Memory B cell (primary cell): ENCODE measurements around the gene ADRA2B.

Experiments
- ATAC-seq: fragments of 150-1000 bp; cut with Tn5 transposase; 2 replicates; pipeline ENCODE4 v1.10.0; 2021; ENCODE audit warnings: low read depth, mild to moderate bottlenecking, moderate library complexity
- DNase-seq, 2 donors: peaks; one replicate each; pipeline ENCODE4 v3.0.0; 2022; ENCODE audit warnings: low spot score in 2 of 2
- H3K27ac Mint-ChIP-seq: one replicate; pipeline ENCODE4 v1.8.0; 2022; ENCODE audit warnings: mild to moderate bottlenecking, moderate library complexity, mixed read lengths
- H3K27me3 Mint-ChIP-seq: one replicate; pipeline ENCODE4 v1.8.0; 2022; ENCODE audit warnings: mixed read lengths
- H3K36me3 Mint-ChIP-seq: one replicate; pipeline ENCODE4 v1.8.0; 2022; ENCODE audit warnings: mild to moderate bottlenecking, mixed read lengths
- H3K4me1 Mint-ChIP-seq: one replicate; pipeline ENCODE4 v1.8.0; 2022; ENCODE audit warnings: mixed read lengths
- H3K4me3 Mint-ChIP-seq: one replicate; pipeline ENCODE4 v1.8.0; 2022; ENCODE audit warnings: mild to moderate bottlenecking, moderate library complexity, mixed read lengths
- H3K9me3 Mint-ChIP-seq: one replicate; pipeline ENCODE4 v1.8.0; 2022; ENCODE audit warnings: mixed read lengths

Gene ADRA2B

GRCh38 chr2:96136129-96136720 is 19.9 kb upstream of the ADRA2B start:
- H3K4me1 Mint-ChIP-seq = peaks cover 4% of the 10 kb centered on the region
- no peaks in the 10 kb centered on the region for H3K9me3 Mint-ChIP-seq
- H3K27me3 Mint-ChIP-seq = no peaks in the 10 kb centered on the region
- DNase-seq (no peak), ATAC-seq (no peak)
- H3K36me3 Mint-ChIP-seq = no peaks in the 10 kb centered on the region
- no peak overlapping the region for H3K27ac Mint-ChIP-seq
- H3K4me3 Mint-ChIP-seq = no peak overlapping the region

- DNase-seq = no peak
- Mint-ChIP-seq H3K4me1 (peaks cover 4% of the 10 kb centered on the region), H3K36me3 (no peaks in the 10 kb centered on the region), H3K27ac (no peak overlapping the region), H3K27me3 (no peaks in the 10 kb centered on the region), H3K9me3 (no peaks in the 10 kb centered on the region), H3K4me3 (no peak overlapping the region)
- no peak for ATAC-seq
Observed at GRCh38 chr2:96135621-96136020, 19.2 kb upstream of the ADRA2B start.

- Mint-ChIP-seq H3K36me3 (no peaks in the 10 kb centered on the region), H3K27me3 (no peaks in the 10 kb centered on the region), H3K9me3 (no peaks in the 10 kb centered on the region), H3K4me3 (no peak overlapping the region), H3K4me1 (peaks cover 6% of the 10 kb centered on the region), H3K27ac (no peak overlapping the region)
- ATAC-seq (no peak), DNase-seq (no peak)
Observed at GRCh38 chr2:96135171-96135570, 18.8 kb upstream of the ADRA2B start.

GRCh38 chr2:96134421-96134820 is 18.1 kb upstream of the ADRA2B start:
- no peak overlapping the region for H3K27ac Mint-ChIP-seq
- H3K9me3 Mint-ChIP-seq = no peaks in the 10 kb centered on the region
- H3K4me3 Mint-ChIP-seq = no peak overlapping the region
- ATAC-seq (no peak), DNase-seq (no peak)
- peaks cover 6% of the 10 kb centered on the region for H3K4me1 Mint-ChIP-seq
- H3K27me3 Mint-ChIP-seq = no peaks in the 10 kb centered on the region
- no peaks in the 10 kb centered on the region for H3K36me3 Mint-ChIP-seq

GRCh38 chr2:96131813-96132745 is 15.7 kb upstream of the ADRA2B start:
- no peak overlapping the region for H3K27ac Mint-ChIP-seq
- no peaks in the 10 kb centered on the region for H3K9me3 Mint-ChIP-seq
- peaks cover 3% of the 10 kb centered on the region for H3K4me1 Mint-ChIP-seq
- no peaks in the 10 kb centered on the region for H3K36me3 Mint-ChIP-seq
- no peaks in the 10 kb centered on the region for H3K27me3 Mint-ChIP-seq
- no peak overlapping the region for H3K4me3 Mint-ChIP-seq
- DNase-seq (no peak), ATAC-seq (no peak)

- H3K9me3 Mint-ChIP-seq = no peaks in the 10 kb centered on the region
- H3K27me3 Mint-ChIP-seq = no peaks in the 10 kb centered on the region
- no peak overlapping the region for H3K4me3 Mint-ChIP-seq
- no peak for ATAC-seq
- no peak overlapping the region for H3K27ac Mint-ChIP-seq
- peaks cover 3% of the 10 kb centered on the region for H3K4me1 Mint-ChIP-seq
- DNase-seq = no peak
- peaks cover under 1% of the 10 kb centered on the region for H3K36me3 Mint-ChIP-seq
Observed at GRCh38 chr2:96131152-96131812, 14.9 kb upstream of the ADRA2B start.

GRCh38 chr2:96130483-96130882 is 14.1 kb upstream of the ADRA2B start:
- ATAC-seq (no peak), DNase-seq (no peak)
- Mint-ChIP-seq H3K9me3 (no peaks in the 10 kb centered on the region), H3K27me3 (no peaks in the 10 kb centered on the region), H3K4me1 (peaks cover 3% of the 10 kb centered on the region), H3K36me3 (peaks cover 5% of the 10 kb centered on the region), H3K4me3 (no peak overlapping the region), H3K27ac (no peak overlapping the region)

GRCh38 chr2:96129528-96130120 is 13.3 kb upstream of the ADRA2B start:
- H3K4me3 Mint-ChIP-seq = no peak overlapping the region
- no peak for DNase-seq
- peaks cover 11% of the 10 kb centered on the region for H3K36me3 Mint-ChIP-seq
- no peak overlapping the region for H3K27ac Mint-ChIP-seq
- peaks cover 8% of the 10 kb centered on the region for H3K27me3 Mint-ChIP-seq
- ATAC-seq = no peak
- peaks cover 3% of the 10 kb centered on the region for H3K4me1 Mint-ChIP-seq
- H3K9me3 Mint-ChIP-seq = no peaks in the 10 kb centered on the region

GRCh38 chr2:96128456-96128855 is 12.1 kb upstream of the ADRA2B start:
- H3K4me1 Mint-ChIP-seq = peaks cover 3% of the 10 kb centered on the region
- peaks cover 8% of the 10 kb centered on the region for H3K27me3 Mint-ChIP-seq
- no peak for DNase-seq
- no peaks in the 10 kb centered on the region for H3K9me3 Mint-ChIP-seq
- H3K36me3 Mint-ChIP-seq = peaks cover 11% of the 10 kb centered on the region
- H3K4me3 Mint-ChIP-seq = no peak overlapping the region
- no peak for ATAC-seq
- H3K27ac Mint-ChIP-seq = no peak overlapping the region

GRCh38 chr2:96124406-96125265 is 8.3 kb upstream of the ADRA2B start:
- peaks cover 11% of the 10 kb centered on the region for H3K4me1 Mint-ChIP-seq
- DNase-seq (no peak), ATAC-seq (no peak)
- H3K27ac Mint-ChIP-seq = no peak overlapping the region
- H3K4me3 Mint-ChIP-seq = no peak overlapping the region
- H3K36me3 Mint-ChIP-seq = peaks cover 11% of the 10 kb centered on the region
- H3K27me3 Mint-ChIP-seq = peaks cover 27% of the 10 kb centered on the region
- no peaks in the 10 kb centered on the region for H3K9me3 Mint-ChIP-seq

GRCh38 chr2:96123936-96124335 is 7.6 kb upstream of the ADRA2B start:
- Mint-ChIP-seq H3K27me3 (peaks cover 30% of the 10 kb centered on the region), H3K27ac (no peak overlapping the region), H3K36me3 (peaks cover 11% of the 10 kb centered on the region), H3K9me3 (no peaks in the 10 kb centered on the region), H3K4me1 (peaks cover 11% of the 10 kb centered on the region), H3K4me3 (no peak overlapping the region)
- no peak for ATAC-seq
- no peak for DNase-seq

- no peak overlapping the region for H3K4me3 Mint-ChIP-seq
- DNase-seq (no peak), ATAC-seq (no peak)
- peaks cover 11% of the 10 kb centered on the region for H3K36me3 Mint-ChIP-seq
- peaks cover 11% of the 10 kb centered on the region for H3K4me1 Mint-ChIP-seq
- H3K9me3 Mint-ChIP-seq = no peaks in the 10 kb centered on the region
- H3K27ac Mint-ChIP-seq = no peak overlapping the region
- peaks cover 32% of the 10 kb centered on the region for H3K27me3 Mint-ChIP-seq
Observed at GRCh38 chr2:96123290-96123689, 6.9 kb upstream of the ADRA2B start.

- no peak for DNase-seq
- Mint-ChIP-seq H3K9me3 (no peaks in the 10 kb centered on the region), H3K4me3 (no peak overlapping the region), H3K36me3 (peaks cover 11% of the 10 kb centered on the region), H3K27ac (no peak overlapping the region), H3K4me1 (peaks cover 14% of the 10 kb centered on the region), H3K27me3 (peaks cover 32% of the 10 kb centered on the region)
- ATAC-seq = no peak
Observed at GRCh38 chr2:96122391-96122790, 6.0 kb upstream of the ADRA2B start.
